HCT116 (cell line): Measurements from ENCODE around the gene SLC1A3. TPM values are rescaled to one million over a fixed set of nuclear protein-coding genes. Genes with fewer than 3 reads are reported as not detected.

ENCODE experiments used
- ATAC-seq: fragments of 200-7000 bp; cut with Tn5 transposase; 2 replicates; pipeline ENCODE4 v1.9.1; 2020; ENCODE audit warnings: mild to moderate bottlenecking, moderate library complexity
- BruUV-seq: library from RNA; stranded (reverse); fragments of 400-500 nt; replicated peaks from 2 replicates; lab custom pipeline; 2021; lab: Mats Ljungman, UMichigan
- CTCF ChIA-PET: fragments of 300-600 bp; sonication (Branson Sonifier 250); formaldehyde crosslinking; loops from one replicate; lab custom pipeline; 2021; ENCODE audit warnings: antibody characterized with exemption; lab: Charles Lee
- POLR2A ChIA-PET: fragments of 300-600, 350-600 bp; sonication (Branson Sonifier 250); formaldehyde crosslinking; loops from one replicate; lab custom pipeline; 2021; ENCODE audit warnings: antibody characterized with exemption; lab: Charles Lee
- RAD21 ChIA-PET, 2 experiments: fragments of 300-600 bp; sonication (Branson Sonifier 250); formaldehyde crosslinking; loops; one replicate each; lab custom pipeline; 2023; ENCODE audit warnings: low total read pairs in 2 of 2; ENCODE audit not compliant: uncharacterized antibody in 2 of 2, unreplicated experiment in 2 of 2, low non-redundant PET in 1 of 2; lab: Charles Lee
- DNase-seq: peaks from one replicate; pipeline ENCODE4 v3.0.0-alpha.2; 2010; ENCODE audit warnings: low read depth, low spot score
- H2AFZ ChIP-seq: fragments of 200-600 bp; shearing (Covaris generic), sonication (generic); 2 replicates; pipeline ENCODE4 v1.6.1; 2017; ENCODE audit warnings: low read depth, mixed run types, mixed read lengths, antibody characterized with exemption, low read length; ENCODE audit not compliant: poor library complexity, severe bottlenecking
- H3K27ac ChIP-seq: 2 replicates; pipeline ENCODE4 v1.5.1; 2012; ENCODE audit warnings: low read depth, low read length
- H3K27me3 ChIP-seq: fragments of 200-600 bp; sonication (generic); 2 replicates; pipeline ENCODE4 v1.6.1; 2016; ENCODE audit warnings: mixed run types, low read length, mixed read lengths; ENCODE audit not compliant: insufficient read depth
- H3K36me3 ChIP-seq, 2 experiments: fragments of 200-500 bp in 1 of 2; fragments of 200-600 bp in 1 of 2; sonication (Bioruptor generic) in 1 of 2; sonication (generic) in 1 of 2; 2 replicates each; pipeline versions ENCODE4 v1.5.1 to v1.6.1; 2014 to 2016; ENCODE audit warnings: low read length in 2 of 2, inconsistent platforms in 1 of 2, mixed read lengths in 1 of 2, mixed run types in 1 of 2; ENCODE audit not compliant: insufficient read depth in 2 of 2, control insufficient read depth in 1 of 2
- H3K4me1 ChIP-seq, 2 experiments: fragments of 200-600 bp in 1 of 2; sonication (generic) in 1 of 2; 2 replicates each; pipeline versions ENCODE4 v1.5.1 to v1.6.1; 2012 to 2017; ENCODE audit warnings: low read length in 2 of 2, inconsistent platforms in 1 of 2, mild to moderate bottlenecking in 1 of 2, mixed read lengths in 1 of 2, mixed run types in 1 of 2, moderate library complexity in 1 of 2; ENCODE audit not compliant: insufficient read depth in 2 of 2, control insufficient read depth in 1 of 2
- H3K4me2 ChIP-seq: fragments of 200-600 bp; sonication (generic); 2 replicates; pipeline ENCODE4 v1.6.1; 2017; ENCODE audit warnings: mixed run types, low read length, mixed read lengths
- H3K4me3 ChIP-seq, 2 experiments: fragments of 200-600 bp in 1 of 2; sonication (generic) in 1 of 2; replicated peaks in 1 of 2; 2 replicates each; pipeline ENCODE4 v1.5.1; 2011 to 2016; ENCODE audit warnings: low read length in 2 of 2, control low read depth in 1 of 2, low read depth in 1 of 2, mild to moderate bottlenecking in 1 of 2, mixed read lengths in 1 of 2, mixed run types in 1 of 2
- H3K79me2 ChIP-seq: fragments of 200-600 bp; sonication (generic); 2 replicates; pipeline ENCODE4 v1.6.1; 2017; ENCODE audit warnings: mild to moderate bottlenecking, mixed run types, low read length, moderate library complexity, mixed read lengths; ENCODE audit not compliant: insufficient read depth
- H3K9ac ChIP-seq: fragments of 200-600 bp; sonication (generic); 2 replicates; pipeline ENCODE4 v1.6.1; 2016; ENCODE audit warnings: low read length, mixed read lengths
- H3K9me2 ChIP-seq: fragments of 200-600 bp; sonication (generic), shearing (Covaris generic); 2 replicates; pipeline ENCODE4 v1.6.1; 2017; ENCODE audit warnings: mixed run types, mild to moderate bottlenecking, moderate library complexity; ENCODE audit not compliant: insufficient read depth
- H3K9me3 ChIP-seq, 2 experiments: fragments of 200-500 bp in 1 of 2; fragments of 200-600 bp in 1 of 2; sonication (Bioruptor generic) in 1 of 2; sonication (generic) in 1 of 2; 2 replicates each; pipeline ENCODE4 v1.6.1; 2014 to 2017; ENCODE audit warnings: low read length in 2 of 2, mixed read lengths in 2 of 2, inconsistent platforms in 1 of 2, low read depth in 1 of 2, mild to moderate bottlenecking in 1 of 2, mixed run types in 1 of 2, moderate library complexity in 1 of 2; ENCODE audit not compliant: control insufficient read depth in 1 of 2, insufficient read depth in 1 of 2
- H4K20me1 ChIP-seq: fragments of 200-600 bp; sonication (generic), shearing (Covaris generic); 2 replicates; pipeline ENCODE4 v1.6.1; 2017; ENCODE audit warnings: mixed run types, mild to moderate bottlenecking, moderate library complexity; ENCODE audit not compliant: insufficient read depth
- CBX3 ChIP-seq: IDR thresholded peaks from 2 replicates; pipeline ENCODE4 v1.6.1; 2012; ENCODE audit warnings: low read depth
- EGR1 ChIP-seq: IDR thresholded peaks from 2 replicates; pipeline ENCODE4 v1.6.1; 2012; ENCODE audit warnings: low read depth
- ELF1 ChIP-seq: IDR thresholded peaks from 2 replicates; pipeline ENCODE4 v1.6.1; 2012; ENCODE audit warnings: low read depth, borderline replicate concordance
- EZH2 ChIP-seq: fragments of 200-600 bp; sonication (generic); IDR thresholded peaks from 2 replicates; pipeline ENCODE4 v1.6.1; 2017; ENCODE audit warnings: antibody characterized with exemption, mixed run types
- EZH2phosphoT487 ChIP-seq: fragments of 200-600 bp; IDR thresholded peaks from 2 replicates; pipeline ENCODE4 v1.6.1; 2018; ENCODE audit warnings: antibody characterized with exemption, borderline replicate concordance
- FOSL1 ChIP-seq: IDR thresholded peaks from 2 replicates; pipeline ENCODE4 v1.6.1; 2012; ENCODE audit warnings: low read depth
- JUND ChIP-seq: IDR thresholded peaks from 2 replicates; pipeline ENCODE4 v1.6.1; 2012
- SIN3A ChIP-seq: IDR thresholded peaks from 2 replicates; pipeline ENCODE4 v1.6.1; 2012; ENCODE audit warnings: low read depth
- SRF ChIP-seq: IDR thresholded peaks from 2 replicates; pipeline ENCODE4 v1.6.1; 2012; ENCODE audit warnings: low read depth
- TCF7L2 ChIP-seq: IDR thresholded peaks from 2 replicates; pipeline ENCODE4 v1.7.0; 2011; ENCODE audit warnings: borderline replicate concordance, inconsistent platforms; ENCODE audit not compliant: insufficient read depth, insufficient read length; ENCODE audit errors: extremely low read depth
- ZFX ChIP-seq: fragments of 450-650 bp; IDR thresholded peaks from 2 replicates; pipeline ENCODE4 v1.6.1; 2017
- intact Hi-C: fragments of 100-400 bp; cut with micrococcal nuclease; formaldehyde crosslinking; loops from 2 replicates; pipeline ENCODE4 v1.10.0; 2022
- total RNA-seq: library from RNA; stranded (reverse); gene quantifications from one replicate; pipeline ENCODE4 v1.2.1, GENCODE V29; 2021; ENCODE audit not compliant: unreplicated experiment
- TF ChIP-seq, protein P1 (sequence below): IDR thresholded peaks from 2 replicates; pipeline ENCODE4 v1.6.1; 2012
- TF ChIP-seq, protein P2 (sequence below), 3 experiments: fragments of 200-600 bp in 1 of 3; sonication (generic) in 1 of 3; IDR thresholded peaks in 2 of 3; conservative IDR thresholded peaks in 1 of 3; 2 replicates each; pipeline ENCODE4 v1.5.1; 2012 to 2017; ENCODE audit warnings: low read depth in 2 of 3, low read length in 2 of 3, antibody characterized with exemption in 1 of 3, borderline replicate concordance in 1 of 3, control low read depth in 1 of 3, mild to moderate bottlenecking in 1 of 3, mixed read lengths in 1 of 3, mixed run types in 1 of 3, moderate library complexity in 1 of 3; ENCODE audit not compliant: insufficient read depth in 1 of 3

The SLC1A3 gene
- total RNA-seq, 1 experiment from 2014 or later, result 12.9 TPM

DNA sequence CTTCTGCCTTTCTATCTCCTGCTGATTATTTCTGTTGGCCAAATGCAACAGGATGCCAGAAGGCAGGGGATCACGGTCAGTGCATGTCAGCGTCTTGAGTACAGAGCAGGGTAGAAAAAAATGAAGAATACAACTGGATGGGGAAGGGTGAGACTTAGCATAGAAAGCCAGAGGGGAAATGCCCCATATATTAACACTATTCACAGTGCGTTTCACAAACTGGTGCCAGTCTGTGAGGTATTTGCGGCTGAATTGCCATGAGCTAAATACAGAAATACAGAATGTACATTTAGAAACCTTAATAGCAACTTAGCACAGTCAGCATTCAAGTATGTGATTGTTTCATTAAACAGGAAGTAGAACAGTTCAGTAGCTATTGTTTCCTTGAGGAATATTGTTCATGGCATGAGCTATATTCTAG is 31.0 kb upstream of the SLC1A3 start:
- BruUV-seq, result no TSS peak
- POLR2A ChIA-PET, result no interaction called here
- H3K4me3 ChIP-seq, result no peak overlapping the region
- no peaks in the 10 kb centered on the region for H3K79me2 ChIP-seq
- intact Hi-C loops, result no loop called here
- H3K4me2 ChIP-seq, result no peak overlapping the region
- TF ChIP-seq, protein P1, sequence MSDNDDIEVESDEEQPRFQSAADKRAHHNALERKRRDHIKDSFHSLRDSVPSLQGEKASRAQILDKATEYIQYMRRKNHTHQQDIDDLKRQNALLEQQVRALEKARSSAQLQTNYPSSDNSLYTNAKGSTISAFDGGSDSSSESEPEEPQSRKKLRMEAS, result no peak
- TF ChIP-seq, protein P2, sequence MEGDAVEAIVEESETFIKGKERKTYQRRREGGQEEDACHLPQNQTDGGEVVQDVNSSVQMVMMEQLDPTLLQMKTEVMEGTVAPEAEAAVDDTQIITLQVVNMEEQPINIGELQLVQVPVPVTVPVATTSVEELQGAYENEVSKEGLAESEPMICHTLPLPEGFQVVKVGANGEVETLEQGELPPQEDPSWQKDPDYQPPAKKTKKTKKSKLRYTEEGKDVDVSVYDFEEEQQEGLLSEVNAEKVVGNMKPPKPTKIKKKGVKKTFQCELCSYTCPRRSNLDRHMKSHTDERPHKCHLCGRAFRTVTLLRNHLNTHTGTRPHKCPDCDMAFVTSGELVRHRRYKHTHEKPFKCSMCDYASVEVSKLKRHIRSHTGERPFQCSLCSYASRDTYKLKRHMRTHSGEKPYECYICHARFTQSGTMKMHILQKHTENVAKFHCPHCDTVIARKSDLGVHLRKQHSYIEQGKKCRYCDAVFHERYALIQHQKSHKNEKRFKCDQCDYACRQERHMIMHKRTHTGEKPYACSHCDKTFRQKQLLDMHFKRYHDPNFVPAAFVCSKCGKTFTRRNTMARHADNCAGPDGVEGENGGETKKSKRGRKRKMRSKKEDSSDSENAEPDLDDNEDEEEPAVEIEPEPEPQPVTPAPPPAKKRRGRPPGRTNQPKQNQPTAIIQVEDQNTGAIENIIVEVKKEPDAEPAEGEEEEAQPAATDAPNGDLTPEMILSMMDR (IDR thresholded peaks at IDR 0.05 in 2 of 3, conservative IDR thresholded peaks at IDR 0.05 in 1 of 3; ENCODE audit: borderline replicate concordance in 1 of 3, insufficient read depth in 1 of 3, low read depth in 2 of 3, low read length in 2 of 3), result no peak
- TF ChIP-seq SRF (no peak), EGR1 (no peak), SIN3A (no peak), EZH2 (no peak), TCF7L2 (no peak), FOSL1 (no peak), CBX3 (no peak), ELF1 (no peak), JUND (no peak), ZFX (no peak), EZH2phosphoT487 (no peak)
- no peaks in the 10 kb centered on the region for H3K36me3 ChIP-seq
- H3K9me3 ChIP-seq, result no peaks in the 10 kb centered on the region
- RAD21 ChIA-PET, result no interaction called here
- CTCF ChIA-PET, result no interaction called here
- no peak overlapping the region for H3K27ac ChIP-seq
- no peak overlapping the region for H3K9ac ChIP-seq
- no peak for ATAC-seq
- H3K4me1 ChIP-seq, result peaks cover 0 to 7% of the 10 kb centered on the region in 2 experiments; a peak in 3 of 4 replicates
- H3K27me3 ChIP-seq, result no peaks in the 10 kb centered on the region
- no peaks in the 10 kb centered on the region for H3K9me2 ChIP-seq
- DNase-seq, result no peak
- peak overlapping the region; percentile 22 for H2AFZ ChIP-seq
- H4K20me1 ChIP-seq, result no peaks in the 10 kb centered on the region
